H1 (cell line): ENCODE results near the gene GMPPA. TPM values are rescaled to one million over a fixed set of nuclear protein-coding genes. Genes with fewer than 3 reads are reported as not detected.
A peak's percentile ranks its signal among the peaks of the same experiment; 100 is the strongest.

Source experiments
- RBBP5 ChIP-seq: IDR thresholded peaks from 2 replicates; pipeline ENCODE4 v1.7.1; 2012; ENCODE audit warnings: low read depth, mild to moderate bottlenecking, inconsistent platforms, low read length, moderate library complexity, borderline replicate concordance
- SP1 ChIP-seq: IDR thresholded peaks from 2 replicates; pipeline ENCODE4 v1.6.1; 2011; ENCODE audit warnings: low read depth, low read length
- polyA plus RNA-seq, 7 experiments: library from polyadenylated mRNA; depleted of rRNA in 3 of 7; stranded (reverse) in 5 of 7; unstranded in 2 of 7; fragments of >200 nt in 5 of 7; fragments of 200-250 nt in 2 of 7; gene quantifications; 1 replicate in 5 of 7; 2 replicates in 1 of 7; 4 replicates in 1 of 7; pipeline versions ENCODE4 v1.2.1 to v1.2.3, GENCODE V29; 2011 to 2013; ENCODE audit warnings: missing spikeins in 2 of 7, mixed read lengths in 2 of 7
- total RNA-seq: library from RNA; stranded (reverse); fragmentation: NEBNext Ultra II Directional; extraction: Animal tissue kit (Norgen Biotek cat#: 25700); gene quantifications from 2 replicates; pipeline ENCODE4 v1.2.1, GENCODE V29; 2021

The GMPPA gene
- total and polyA plus RNA-seq, 2 of the 8 experiments (the other 6 are each of a cell fraction or from before 2014, with no cell fraction given) = 34.3 to 98.8 TPM

DNA sequence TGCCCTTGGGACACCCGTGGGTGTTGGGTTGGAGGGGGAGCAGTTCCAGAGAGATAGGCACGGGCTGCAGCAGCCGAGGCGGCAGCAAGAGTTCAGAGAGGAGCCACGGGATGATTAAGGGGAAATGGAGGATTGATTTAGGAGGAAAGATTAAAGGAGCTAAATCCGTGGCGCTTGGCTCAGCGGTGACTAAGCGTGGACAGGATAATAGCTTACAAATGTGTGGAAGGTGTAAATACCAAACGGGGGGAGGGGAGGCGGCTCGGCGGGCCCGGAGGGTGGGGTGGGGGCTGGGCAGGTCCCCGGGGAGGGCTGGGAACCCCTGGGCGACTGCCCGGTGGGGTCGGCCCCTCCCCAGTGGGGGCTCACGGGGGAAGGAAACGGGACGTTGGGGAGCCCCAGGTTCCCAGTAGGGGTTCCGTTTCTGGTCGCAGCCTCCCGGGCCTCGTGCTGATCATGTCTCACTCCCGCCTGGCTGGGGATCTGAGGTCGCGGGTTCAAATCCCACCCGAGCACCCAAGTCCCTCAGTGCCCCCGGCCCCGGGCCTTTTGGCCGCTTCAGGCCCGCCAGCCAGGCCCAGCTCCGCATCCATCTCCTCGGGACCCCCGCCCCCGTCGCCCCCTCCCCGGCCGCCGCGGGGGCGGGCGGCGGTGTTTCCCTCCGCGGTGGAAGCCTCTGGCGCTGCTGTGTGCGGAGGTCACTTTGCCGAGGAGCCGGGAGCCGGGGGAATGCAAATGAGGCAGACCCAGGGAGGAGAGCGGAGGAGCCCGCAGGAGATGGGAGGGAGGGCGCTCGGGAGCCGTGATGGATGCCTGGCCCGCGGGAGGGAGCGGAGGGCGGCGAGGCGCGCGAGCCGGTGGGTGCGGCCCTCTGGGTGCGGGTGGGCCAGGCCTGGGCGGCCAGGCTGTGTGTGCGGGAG is 23.7 kb downstream of the GMPPA start (continued):
- TF ChIP-seq RBBP5 (0 out of 2 replicates have a peak, but pooled peaks have one; percentile 9), SP1 (no peak)
